Fibroblast of skin of scalp (primary cell): Measurements from ENCODE around the gene KCTD11.
A peak's percentile ranks its signal among the peaks of the same experiment; 100 is the strongest.
"Not testable (repeated sequence)": the region's sequence is repeated elsewhere in the genome, so short reads cannot be mapped to it uniquely, and the experiment has no call there.

Experiments
- DNase-seq: peaks from one replicate; pipeline ENCODE4 v3.0.0-alpha.2; 2013

KCTD11 gene

DNA sequence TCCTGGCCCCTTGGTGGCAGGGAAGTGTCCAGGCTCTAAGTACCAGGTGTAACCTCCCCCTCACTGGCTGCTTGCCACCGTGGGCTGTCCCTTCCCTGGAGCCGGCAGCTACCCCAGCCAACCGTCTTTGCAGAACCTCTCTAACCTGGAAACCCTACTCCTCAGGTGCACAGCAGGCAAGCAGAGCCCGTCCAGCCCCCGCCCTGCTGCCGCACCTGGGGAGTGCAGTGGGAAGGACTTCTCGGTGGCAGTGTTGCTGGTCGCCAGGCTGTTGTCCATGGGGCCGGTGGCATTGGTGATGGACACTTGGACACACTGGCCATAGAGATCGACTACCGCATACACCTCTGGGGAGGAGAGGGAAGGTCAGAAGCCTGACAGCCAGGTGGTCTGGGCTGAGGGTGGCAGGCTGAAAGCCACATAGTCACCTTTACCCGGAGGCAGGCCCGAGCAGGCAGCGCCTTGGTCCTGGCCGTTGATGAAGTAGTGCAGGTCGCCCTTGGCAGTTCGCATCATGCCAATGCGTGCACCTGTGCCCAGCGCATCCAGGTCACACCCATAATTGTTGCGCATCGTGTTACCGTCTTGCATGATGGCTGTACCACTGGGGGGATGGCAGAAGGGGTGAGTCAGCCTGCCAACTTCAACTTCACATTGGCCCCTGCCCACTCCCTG lies 29.3 kb upstream of the KCTD11 start:
- DNase-seq = no peak

DNA sequence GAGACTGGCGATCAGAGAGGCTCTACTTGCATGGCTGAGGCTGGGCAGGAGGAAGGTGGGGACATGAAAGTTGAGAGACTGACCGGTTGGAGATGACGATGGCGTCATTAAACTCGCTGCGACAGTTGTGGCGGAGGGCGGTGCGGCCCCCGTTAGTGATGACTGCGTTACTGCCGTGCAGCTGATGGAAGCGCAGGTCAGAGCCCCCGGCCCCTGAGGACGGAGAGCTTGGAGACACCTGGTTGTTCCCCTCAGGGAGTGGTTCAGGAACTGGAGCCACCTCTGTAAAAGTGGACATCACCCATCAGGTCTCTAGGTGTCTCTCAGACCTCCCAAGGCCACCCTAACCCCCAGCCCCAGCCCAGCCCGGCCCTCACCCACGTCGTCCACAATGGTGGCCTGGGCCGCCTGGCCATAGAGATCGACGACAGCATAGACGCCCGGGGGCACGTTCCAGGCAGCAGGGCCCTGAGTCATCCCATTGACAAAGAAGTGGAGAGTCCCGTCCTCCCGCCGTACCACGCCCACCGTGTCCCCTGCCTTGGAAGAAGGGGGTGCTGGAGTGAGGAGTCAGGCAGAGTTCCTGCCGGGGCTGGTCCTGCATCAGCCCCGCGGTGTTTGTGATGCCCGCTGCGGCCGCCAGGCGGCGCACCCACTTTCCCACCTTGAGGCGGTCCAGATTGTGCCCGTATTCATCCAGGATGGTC lies 28.1 kb upstream of the KCTD11 start:
- no peak for DNase-seq

DNA sequence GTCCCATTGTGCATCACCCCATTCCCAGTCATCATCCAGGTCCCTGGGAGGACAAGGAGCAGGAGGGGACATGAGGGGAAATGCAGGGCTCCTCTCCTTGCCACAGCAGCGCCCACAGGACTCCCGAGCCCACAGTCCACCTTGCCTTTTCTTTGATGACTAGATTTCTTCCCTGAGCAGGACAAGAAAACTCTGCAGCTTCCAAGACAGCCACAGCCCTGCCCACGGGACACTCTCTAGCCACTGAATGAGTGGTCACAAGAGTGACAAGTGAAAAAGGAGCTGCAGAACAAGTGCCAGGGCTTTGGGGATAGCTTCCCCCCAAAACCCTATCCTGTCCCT lies 27.6 kb upstream of the KCTD11 start:
- DNase-seq = no peak

DNA sequence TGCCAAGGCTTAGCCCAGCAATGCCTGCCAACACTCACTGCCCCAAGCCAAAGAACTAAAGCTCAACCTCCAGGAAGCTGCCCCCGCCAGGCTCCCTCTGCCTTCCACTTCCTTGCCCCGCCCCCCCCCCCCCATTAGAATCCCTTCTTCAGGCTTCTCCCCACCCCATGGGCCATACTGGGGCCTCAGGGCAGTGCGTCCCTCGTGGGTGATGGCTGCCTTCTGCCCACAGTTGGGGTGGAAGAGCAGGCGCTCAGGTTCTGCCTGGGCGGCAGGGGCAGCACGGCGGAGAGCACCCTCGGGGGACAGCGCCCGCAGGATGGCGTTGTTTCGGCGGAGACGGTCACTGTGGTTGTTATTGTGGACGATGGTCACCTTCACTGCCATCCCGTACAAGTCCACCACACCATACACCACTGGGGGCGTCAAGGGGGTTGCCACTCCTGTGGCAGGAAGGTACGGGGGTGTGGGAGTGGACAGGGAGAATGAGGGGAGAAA lies 26.9 kb upstream of the KCTD11 start:
- DNase-seq = no peak

DNA sequence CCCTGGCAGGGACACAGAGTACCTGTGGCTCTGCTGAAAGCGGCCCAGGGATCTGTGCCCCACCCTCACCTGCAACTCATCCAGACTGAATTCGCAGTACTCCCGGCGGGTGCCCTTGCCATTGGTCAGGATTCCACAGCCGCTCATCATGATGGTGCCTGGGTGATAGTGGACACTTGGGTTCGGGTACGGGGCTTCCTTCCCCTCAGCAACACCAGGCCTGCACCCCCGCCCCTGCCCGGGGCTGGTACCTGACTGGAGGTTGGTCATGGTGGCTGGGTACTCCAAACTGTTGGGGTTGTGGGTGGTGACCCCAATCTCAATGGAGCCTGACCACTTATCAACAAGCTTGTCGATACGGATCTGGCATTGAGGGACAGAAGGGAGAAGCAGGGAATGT lies 25.8 kb upstream of the KCTD11 start:
- no peak for DNase-seq

DNA sequence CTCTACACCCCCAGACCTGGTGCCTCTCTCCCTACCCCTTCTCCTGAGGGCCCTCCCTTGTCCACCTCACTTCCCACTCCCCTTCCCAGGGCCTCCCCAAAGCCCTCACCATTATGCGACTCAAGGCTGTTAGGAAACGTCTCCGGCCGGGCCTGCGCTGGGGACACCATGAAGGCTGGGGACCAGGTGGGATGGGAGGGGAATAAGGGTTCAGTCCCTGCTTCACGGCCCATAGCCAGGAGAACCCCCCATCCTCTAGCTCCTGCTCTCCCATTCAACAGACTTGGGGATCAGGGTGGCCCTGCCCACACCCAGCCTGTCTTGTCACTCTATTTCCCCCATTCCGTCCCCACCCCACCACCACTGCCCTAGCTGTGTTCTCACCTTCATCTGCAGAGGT lies 24.9 kb upstream of the KCTD11 start:
- no peak for DNase-seq

DNA sequence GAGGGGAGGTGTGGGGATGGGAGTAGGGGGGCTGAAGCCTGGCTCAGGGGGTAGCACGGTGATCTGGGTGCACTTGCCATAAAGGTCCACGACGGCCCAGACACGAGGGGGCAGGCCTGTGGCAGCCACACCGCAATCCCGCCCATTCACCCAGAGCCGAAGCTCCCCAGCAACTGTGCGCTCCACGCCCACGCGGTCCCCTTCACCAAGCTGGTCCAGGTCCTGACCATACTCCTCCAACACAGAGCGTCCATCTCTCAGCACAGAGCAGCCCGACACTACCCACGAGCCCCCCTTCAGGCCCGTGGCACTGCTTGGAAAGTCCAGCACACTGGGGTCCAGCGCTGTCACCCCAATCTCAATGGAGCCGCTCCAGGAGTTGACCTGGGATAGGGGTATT lies 24.5 kb upstream of the KCTD11 start:
- no peak for DNase-seq

DNA sequence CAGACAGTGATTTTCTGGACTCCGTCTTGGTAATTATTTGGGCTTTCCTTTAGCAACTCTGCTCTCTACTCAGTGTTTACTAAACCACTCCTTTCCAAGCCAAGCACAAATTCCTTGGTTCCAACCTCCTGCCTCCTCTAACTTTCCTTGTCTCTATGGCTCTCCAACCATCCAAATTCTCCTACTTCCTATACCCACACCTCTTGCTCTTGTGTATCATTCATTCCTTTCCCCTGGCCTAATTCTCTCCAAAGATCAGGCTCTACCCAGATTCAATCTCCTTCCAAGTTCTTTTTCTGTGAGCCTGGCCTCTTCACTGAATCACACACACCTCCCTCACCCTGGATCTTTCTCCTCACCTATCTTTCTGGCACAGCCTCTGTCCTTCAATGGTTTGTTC lies 24.0 kb upstream of the KCTD11 start:
- no peak for DNase-seq

DNA sequence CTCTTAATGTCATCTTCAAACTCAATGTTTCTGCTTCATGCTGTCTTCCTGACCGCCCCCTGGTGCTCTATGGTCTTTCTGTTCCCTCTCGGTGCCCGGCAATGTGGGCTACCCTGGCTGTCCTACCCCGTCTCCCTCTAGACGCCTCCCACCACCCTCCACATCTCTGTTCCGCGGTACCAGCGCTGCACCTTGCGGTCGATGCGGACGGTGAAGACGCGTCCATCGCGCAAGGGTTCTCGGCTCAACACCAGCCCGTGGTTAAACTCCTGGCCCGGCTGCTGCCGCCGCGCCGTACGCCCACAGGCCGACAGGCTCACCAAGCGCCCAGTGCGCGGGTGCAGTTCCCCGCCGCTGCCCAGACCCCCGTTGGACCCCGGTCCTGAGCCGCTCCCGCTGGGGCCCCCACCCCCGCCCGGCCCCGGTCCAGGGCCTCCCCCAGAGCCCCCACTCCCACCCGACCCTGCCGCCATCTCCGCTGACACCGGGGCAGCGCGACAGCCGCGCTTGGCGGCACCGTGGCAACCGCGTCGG lies 23.1 kb upstream of the KCTD11 start, which contains the start of gene NEURL4:
Gene NEURL4, minus strand, starts transcription at position 496 of the 534 bp plus-strand sequence. Its CDS starts 23 bp downstream, at position 473.
- DNase-seq = no peak

DNA sequence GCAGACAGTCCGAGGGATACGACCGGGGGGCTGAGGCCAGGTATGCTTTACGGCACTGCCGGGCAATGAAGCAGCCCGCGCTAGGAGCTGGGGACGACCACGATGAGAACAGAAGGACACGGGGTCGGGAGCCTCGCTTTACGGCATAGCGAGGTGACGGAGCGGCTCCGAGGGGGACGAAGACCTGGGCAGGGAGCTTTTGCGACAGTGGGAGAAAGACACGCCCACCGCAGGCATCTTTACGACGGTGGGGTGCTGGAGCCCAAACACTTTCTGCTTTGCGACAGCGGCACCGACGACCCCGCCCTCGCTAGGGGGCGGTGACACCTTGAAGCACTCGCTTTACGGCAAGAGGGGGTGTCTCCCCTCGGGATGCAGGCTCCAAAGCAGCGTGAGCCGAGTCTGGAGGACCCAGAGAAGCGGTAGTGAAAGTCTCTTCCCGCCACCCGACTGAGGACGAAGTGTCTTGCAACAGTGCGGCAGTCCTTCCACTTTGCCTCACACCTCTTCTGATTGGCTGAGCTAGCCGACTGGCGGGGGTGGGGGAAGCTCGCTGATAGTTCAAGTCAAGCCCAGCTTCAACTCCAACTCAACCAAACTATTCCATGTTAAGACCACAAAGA lies 22.5 kb upstream of the KCTD11 start:
- DNase-seq = peak; percentile 100

DNA sequence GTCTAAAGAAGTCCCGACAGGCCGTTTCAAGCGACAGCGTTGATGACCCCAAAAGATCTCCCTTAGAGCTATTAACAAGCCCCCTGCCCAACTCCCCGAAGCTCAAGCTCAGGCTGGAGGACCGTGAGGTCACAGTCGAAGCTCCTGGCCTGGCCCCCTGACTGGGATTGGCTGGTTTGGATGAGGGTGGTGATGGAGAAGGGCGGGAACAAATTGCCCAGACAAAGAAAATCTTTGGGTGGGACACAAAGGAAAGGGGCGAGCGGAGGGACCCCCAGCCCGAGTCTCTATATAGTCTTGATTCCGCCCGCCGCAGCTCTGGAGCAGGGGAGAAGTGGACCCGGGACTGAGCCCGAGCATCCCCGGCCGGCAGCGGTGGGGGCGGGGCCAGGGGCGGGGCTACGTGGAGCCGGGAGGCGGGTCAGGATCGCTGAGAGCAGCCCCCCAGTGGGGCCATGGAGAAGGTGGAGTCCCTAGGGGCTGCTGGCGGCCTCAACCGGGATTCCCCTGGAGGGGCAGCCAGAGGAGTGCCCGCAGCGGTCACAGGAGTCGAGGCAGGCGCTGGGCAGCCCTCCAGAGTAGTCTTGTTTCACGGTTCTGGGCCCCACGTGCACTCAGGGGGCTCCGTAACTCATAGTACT lies 21.8 kb upstream of the KCTD11 start:
- DNase-seq = peak; percentile 81

DNA sequence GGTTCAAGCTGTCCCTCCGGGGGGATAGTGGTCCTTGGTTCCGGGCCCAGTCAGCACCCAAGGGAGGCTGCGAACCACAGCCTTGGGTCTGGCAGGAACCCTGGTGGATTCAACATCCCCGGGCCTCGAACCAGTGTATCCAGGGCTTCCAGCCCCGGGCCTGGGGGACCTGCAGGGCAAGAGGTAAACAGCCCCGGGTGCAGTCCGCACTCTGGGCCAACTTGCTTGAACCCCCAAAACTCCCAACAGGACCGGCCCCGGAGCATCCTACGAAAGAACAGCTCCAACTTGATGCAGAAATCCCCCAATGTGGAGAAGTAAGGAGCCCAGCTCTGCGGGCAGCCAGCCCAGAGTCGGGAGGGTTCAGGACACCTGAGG lies 21.3 kb upstream of the KCTD11 start:
- no peak for DNase-seq

DNA sequence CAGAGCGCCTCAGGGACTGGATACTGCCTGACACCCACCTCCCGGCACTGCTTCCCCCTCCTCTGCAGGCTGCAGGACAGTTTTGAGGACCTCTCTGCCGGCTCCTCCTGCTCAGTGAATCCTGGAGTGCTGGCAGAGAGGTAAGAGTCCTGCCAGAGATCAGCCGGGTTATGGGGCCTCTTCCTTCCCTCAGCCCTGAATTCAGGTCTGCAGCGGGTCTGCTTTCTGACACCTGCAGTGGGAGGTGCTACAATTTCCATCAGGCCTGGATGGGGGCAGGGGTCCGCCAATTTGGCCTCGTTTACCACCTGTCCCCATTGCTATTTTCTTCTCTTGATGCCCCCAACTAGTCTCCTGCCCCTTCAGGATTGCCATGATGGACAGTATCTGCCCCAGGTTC lies 19.9 kb upstream of the KCTD11 start:
- DNase-seq = no peak

DNA sequence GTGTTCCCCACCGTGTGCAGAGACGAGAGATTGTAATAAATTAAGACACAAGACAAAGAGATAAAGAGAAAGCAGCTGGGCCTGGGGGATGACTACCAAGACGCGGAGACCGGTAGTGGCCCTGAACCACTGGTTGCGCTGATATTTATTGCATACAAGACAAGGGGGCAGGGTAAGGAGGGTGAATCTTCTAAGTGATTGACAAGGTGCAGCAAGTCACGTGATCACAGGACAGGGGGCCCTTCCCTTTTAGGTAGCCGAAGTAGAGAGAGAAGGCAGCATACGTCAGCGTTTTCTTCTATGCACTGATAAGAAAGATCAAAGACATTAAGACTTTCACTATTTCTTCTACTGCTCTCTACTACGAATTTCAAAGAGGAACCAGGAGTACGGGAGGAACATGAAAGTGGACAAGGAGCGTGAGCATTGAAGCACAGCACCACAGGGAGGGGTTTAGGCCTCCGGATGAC lies 19.3 kb upstream of the KCTD11 start:
- not testable (repeated sequence) for DNase-seq

DNA sequence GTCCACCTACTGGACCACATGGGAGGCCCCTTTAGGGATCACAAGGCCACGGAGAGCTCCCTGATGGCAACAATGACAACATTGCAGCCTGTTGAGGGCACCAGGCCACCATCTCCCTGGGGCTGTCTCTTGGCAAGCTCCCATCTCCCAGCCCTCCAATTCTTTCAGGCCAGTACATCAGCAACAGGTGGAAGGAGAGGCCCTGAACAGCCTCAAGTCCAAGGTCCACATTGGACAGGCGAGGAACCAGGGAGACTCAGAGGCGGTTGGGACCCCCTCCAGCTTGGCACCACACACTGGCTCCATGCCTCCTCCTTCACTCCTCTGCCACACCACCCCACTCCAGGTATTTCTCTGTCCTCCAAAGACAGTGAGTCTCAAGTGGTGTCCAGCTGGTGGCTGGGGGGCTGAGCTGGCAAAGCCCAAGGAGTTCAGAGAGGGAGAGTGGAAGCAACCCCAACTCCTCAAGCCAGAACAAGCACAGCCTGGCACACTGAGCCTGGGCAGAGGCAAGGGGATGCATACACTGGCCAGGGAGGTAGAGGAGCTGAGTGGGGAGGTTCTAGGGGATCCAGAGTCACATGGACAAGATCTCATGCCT lies 16.9 kb upstream of the KCTD11 start:
- no peak for DNase-seq

DNA sequence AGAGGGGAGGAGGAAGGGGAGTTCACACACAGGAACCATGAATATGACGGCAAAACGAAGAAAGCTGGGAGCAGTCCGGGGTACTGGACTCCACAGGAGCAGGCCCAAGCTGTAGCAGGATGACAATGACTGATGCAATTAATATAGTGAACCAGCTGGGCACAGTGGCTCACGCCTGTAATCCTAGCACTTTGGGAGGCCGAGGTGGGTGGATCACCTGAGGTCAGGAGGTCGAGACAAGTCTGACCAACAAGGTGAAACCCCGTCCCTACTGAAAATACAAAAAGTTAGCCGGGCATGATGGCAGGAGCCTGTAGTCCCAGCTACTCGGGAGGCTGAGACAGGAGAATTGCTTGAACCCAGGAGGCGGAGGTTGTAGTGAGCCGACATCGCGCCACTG lies 16.2 kb upstream of the KCTD11 start:
- not testable (repeated sequence) for DNase-seq

DNA sequence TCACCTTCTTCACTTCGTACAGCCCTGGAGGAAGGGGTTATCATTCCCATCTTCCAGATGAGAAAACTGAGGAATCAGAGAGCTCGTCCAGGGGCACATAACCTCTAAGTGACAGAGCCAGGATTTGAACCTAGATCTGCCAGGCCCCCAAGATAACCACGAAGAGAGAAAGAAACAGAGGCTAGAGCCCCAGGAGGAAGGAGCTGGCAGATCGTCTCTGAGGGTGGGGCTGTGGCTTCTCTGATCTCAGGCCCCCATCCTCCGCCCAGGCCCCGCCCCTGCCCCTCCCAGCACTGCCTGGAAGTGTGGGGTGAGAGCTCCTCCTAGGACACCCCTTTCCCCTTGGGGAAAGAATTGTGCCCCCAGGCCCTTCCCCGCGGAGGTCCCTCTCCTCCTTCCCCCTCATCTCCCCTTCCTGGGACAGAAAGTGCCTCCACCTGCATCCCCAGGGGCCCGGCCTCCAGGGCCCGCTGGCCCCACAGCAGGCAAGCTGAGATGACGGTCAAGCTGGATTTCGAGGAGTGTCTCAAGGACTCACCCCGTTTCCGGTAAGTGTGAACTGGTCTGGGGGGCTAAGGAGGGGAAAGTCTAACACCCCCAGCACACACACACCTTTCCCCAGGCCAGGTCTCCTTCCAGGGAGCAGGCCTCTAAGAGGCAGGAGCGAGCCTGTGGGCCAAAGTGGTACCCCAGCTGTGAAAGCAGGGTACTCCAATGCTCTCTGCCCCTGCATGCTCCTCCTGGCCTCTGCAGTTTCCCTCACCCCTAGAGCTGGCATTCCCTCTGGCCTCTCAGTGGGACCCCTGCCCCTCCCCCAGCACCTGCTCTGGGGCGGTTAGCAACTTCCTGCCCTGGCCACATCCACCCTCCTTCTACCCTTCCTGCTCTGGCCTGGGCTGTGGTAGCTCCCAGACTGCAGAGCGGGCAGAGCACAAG lies 15.5 kb upstream of the KCTD11 start, which contains the start of gene ACAP1:
Gene ACAP1, plus strand, starts transcription at position 290 of the 936 bp plus-strand sequence. Its CDS starts 206 bp downstream, at position 496.
- DNase-seq = no peak

DNA sequence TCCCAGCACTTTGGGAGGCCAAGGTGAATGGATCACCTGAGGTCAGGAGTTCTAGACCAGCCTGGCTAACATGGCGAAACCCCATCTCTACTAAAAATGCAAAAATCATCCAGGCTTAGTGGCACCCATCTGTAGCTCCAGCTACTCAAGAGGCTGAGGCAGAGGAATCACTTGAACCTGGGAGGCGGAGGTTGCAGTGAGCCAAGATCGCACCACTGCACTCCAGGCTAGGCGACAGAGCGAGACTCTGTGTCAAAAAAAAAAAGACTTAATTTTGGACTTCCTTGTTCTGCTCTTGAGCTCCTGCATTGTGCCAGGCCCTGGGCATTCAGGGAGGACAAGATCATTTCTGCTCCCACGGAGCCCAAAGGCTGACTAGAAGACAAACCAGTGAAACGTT lies 14.4 kb upstream of the KCTD11 start:
- DNase-seq = not testable (repeated sequence)

DNA sequence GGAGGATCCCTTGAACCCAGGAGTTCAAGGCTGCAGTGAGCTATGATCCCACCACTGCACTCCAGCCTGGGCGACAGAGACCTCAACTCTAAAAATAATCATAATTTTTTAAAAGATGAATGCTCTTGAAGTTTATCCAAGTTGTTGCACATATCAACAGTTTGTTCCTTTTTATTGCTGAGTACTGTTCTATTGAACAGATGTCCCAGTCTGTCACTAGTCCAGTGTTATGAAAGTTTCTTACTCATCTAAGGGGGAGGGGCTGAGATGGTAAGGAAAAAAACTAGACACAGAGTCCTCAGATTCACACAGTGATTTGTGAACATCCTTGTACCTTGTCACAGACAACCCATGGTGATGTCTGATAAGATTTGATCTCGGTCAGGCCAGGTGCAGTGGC lies 11.8 kb upstream of the KCTD11 start:
- no peak for DNase-seq

DNA sequence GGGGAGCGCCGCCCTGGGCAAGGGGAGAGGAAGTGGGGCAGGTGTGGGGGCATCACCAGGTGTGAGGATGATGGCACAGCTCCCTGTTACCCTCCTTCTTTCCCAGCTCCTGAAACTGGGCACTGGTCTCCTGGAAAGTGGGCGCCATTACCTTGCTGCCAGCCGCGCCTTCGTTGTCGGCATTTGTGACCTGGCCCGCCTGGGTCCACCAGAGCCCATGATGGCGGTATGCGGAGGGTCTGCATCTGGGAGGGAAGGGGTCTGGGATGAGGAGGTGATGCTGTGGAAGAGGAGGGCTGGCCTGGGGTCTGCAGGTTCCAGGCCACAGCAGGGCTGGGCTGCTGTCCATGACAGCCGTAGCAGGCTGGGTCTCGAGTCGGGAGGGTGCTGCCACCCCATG lies 10.1 kb upstream of the KCTD11 start:
- no peak for DNase-seq

DNA sequence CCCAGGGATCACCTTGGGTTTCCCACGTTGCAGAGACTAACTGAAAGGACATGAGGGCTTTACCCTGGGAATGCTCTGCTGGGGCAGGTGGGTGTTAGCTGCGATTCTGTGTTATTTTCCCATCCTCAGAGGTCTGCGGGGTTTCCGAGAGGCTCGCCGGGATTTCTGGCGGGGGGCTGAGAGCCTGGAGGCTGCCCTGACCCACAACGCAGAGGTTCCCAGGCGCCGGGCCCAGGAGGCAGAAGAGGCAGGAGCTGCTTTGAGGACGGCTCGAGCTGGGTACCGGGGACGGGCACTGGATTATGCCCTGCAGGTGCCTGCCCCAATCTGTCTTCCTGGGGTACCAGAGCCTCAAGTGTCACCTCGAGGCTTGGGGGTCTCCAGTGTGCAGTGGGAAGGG lies 8.7 kb upstream of the KCTD11 start:
- no peak for DNase-seq
